Colonic mucosa (tissue), 4 donors: ENCODE data around the gene PDE5A. TPM values are rescaled to one million over a fixed set of nuclear protein-coding genes. Genes with fewer than 3 reads are reported as not detected.
A peak's percentile ranks its signal among the peaks of the same experiment; 100 is the strongest.
"Not testable (repeated sequence)": the region's sequence is repeated elsewhere in the genome, so short reads cannot be mapped to it uniquely, and the experiment has no call there.

Experiments
- DNase-seq: peaks from one replicate; pipeline ENCODE4 v3.0.0-alpha.2; 2020
- H3K27ac ChIP-seq: fragments of 200-600 bp; one replicate; pipeline ENCODE4 v1.8.0; 2021
- H3K27me3 ChIP-seq: fragments of 200-600 bp; one replicate; pipeline ENCODE4 v1.8.0; 2021
- H3K36me3 ChIP-seq: fragments of 200-600 bp; one replicate; pipeline ENCODE4 v1.8.0; 2021
- H3K4me1 ChIP-seq: fragments of 200-600 bp; one replicate; pipeline ENCODE4 v1.8.0; 2021; ENCODE audit warnings: mild to moderate bottlenecking
- H3K4me3 ChIP-seq: fragments of 200-600 bp; one replicate; pipeline ENCODE4 v1.8.0; 2021
- H3K9ac ChIP-seq, 2 donors: one replicate each; pipeline ENCODE4 v1.7.0; 2013; ENCODE audit warnings: control low read depth in 2 of 2, low read depth in 2 of 2, low read length in 2 of 2
- H3K9me3 ChIP-seq: fragments of 200-600 bp; one replicate; pipeline ENCODE4 v1.8.0; 2021
- CTCF ChIP-seq: fragments of 200-600 bp; IDR thresholded peaks from one replicate; pipeline ENCODE4 v1.8.0; 2022; ENCODE audit warnings: antibody characterized with exemption, mild to moderate bottlenecking
- intact Hi-C: fragments of 100-400 bp; cut with DNase I; formaldehyde crosslinking; loops from one replicate; pipeline ENCODE4 v1.14.1; 2022
- total RNA-seq, 2 donors: library from RNA; stranded (reverse); fragmentation: NEBNext Ultra II Directional in 1 of 2; extraction: Animal tissue kit (Norgen Biotek cat#: 25700) in 1 of 2; gene quantifications; one replicate each; pipeline ENCODE4 v1.2.1, GENCODE V29; 2021
- donor health status: healthy.
- donor health status: DM: no; HTN: no; CAD: no.
- donor health status: DM: no; HTN: no; CAD: no.

Gene PDE5A
- total RNA-seq, 2 donors from 2014 or later: 17.6 to 42.5 TPM

- Histone ChIP-seq H3K4me3 (no peak overlapping the region), H3K9ac (no peak overlapping the region), H3K9me3 (no peaks in the 10 kb centered on the region), H3K36me3 (no peaks in the 10 kb centered on the region), H3K27me3 (no peaks in the 10 kb centered on the region), H3K4me1 (no peaks in the 10 kb centered on the region), H3K27ac (no peak overlapping the region)
- DNase-seq: no peak
- TF ChIP-seq CTCF: no peak
- intact Hi-C loops: no loop called here
These were observed 157.3 kb downstream of the PDE5A start for GRCh38 chr4:119471259-119471658.

GRCh38 chr4:119470737-119471063 lies 157.9 kb downstream of the PDE5A start:
- H3K27ac ChIP-seq, H3K4me3 ChIP-seq, H3K27me3 ChIP-seq, H3K9me3 ChIP-seq, DNase-seq, H3K9ac ChIP-seq, intact Hi-C loops, H3K36me3 ChIP-seq, H3K4me1 ChIP-seq: not testable (repeated sequence)

GRCh38 chr4:119470021-119470736 lies 158.4 kb downstream of the PDE5A start:
- H3K27ac ChIP-seq, DNase-seq, intact Hi-C loops, H3K4me1 ChIP-seq, H3K4me3 ChIP-seq, H3K36me3 ChIP-seq, H3K27me3 ChIP-seq, H3K9ac ChIP-seq, H3K9me3 ChIP-seq: not testable (repeated sequence)

GRCh38 chr4:119469039-119469438 lies 159.6 kb downstream of the PDE5A start:
- H3K4me1 ChIP-seq, intact Hi-C loops, H3K27me3 ChIP-seq, H3K9me3 ChIP-seq, H3K9ac ChIP-seq, DNase-seq, H3K27ac ChIP-seq, H3K4me3 ChIP-seq, H3K36me3 ChIP-seq: not testable (repeated sequence)

GRCh38 chr4:119462733-119463132 lies 165.9 kb downstream of the PDE5A start:
- H3K27me3 ChIP-seq, H3K4me1 ChIP-seq, H3K27ac ChIP-seq, H3K36me3 ChIP-seq, DNase-seq, H3K9me3 ChIP-seq, H3K9ac ChIP-seq, H3K4me3 ChIP-seq, intact Hi-C loops: not testable (repeated sequence)

GRCh38 chr4:119455734-119456133 lies 172.9 kb downstream of the PDE5A start:
- H3K9ac ChIP-seq, intact Hi-C loops, H3K4me1 ChIP-seq, H3K36me3 ChIP-seq, H3K9me3 ChIP-seq, H3K27me3 ChIP-seq: not testable (repeated sequence)
- Histone ChIP-seq H3K4me3 (peak overlapping the region; percentile 54), H3K27ac (peak overlapping the region; percentile 70)
- DNase-seq: peak; percentile 34

GRCh38 chr4:119454491-119455270 lies 173.9 kb downstream of the PDE5A start:
- H3K27me3 ChIP-seq, H3K36me3 ChIP-seq, H3K4me1 ChIP-seq, intact Hi-C loops, H3K9me3 ChIP-seq: not testable (repeated sequence)
- peak overlapping the region; percentile 54 for H3K4me3 ChIP-seq
- peak overlapping the region; percentile 70 for H3K27ac ChIP-seq
- peak overlapping the region; percentile 70 to 83 for H3K9ac ChIP-seq
- peak; percentile 94 for DNase-seq

- intact Hi-C loops, H3K4me1 ChIP-seq, H3K9me3 ChIP-seq, DNase-seq, H3K27me3 ChIP-seq, H3K36me3 ChIP-seq: not testable (repeated sequence)
- peak overlapping the region; percentile 70 to 76 for H3K9ac ChIP-seq
- peak overlapping the region; percentile 54 for H3K4me3 ChIP-seq
- H3K27ac ChIP-seq: peak overlapping the region; percentile 70
These were observed 174.5 kb downstream of the PDE5A start for GRCh38 chr4:119454151-119454490.

GRCh38 chr4:119453286-119453685 lies 175.3 kb downstream of the PDE5A start:
- H3K9me3 ChIP-seq, H3K9ac ChIP-seq, H3K4me3 ChIP-seq, H3K36me3 ChIP-seq, DNase-seq, H3K27me3 ChIP-seq, intact Hi-C loops, H3K4me1 ChIP-seq, H3K27ac ChIP-seq: not testable (repeated sequence)

- H3K4me1 ChIP-seq, H3K36me3 ChIP-seq, intact Hi-C loops, H3K4me3 ChIP-seq, DNase-seq, H3K27me3 ChIP-seq, H3K9ac ChIP-seq, H3K27ac ChIP-seq, H3K9me3 ChIP-seq: not testable (repeated sequence)
These were observed 178.8 kb downstream of the PDE5A start for GRCh38 chr4:119449851-119450250.
